ENCODE measurements around the gene PCK2. TPM values are rescaled to one million over a fixed set of nuclear protein-coding genes. Genes with fewer than 3 reads are reported as not detected.

PCK2 gene
- polyA plus RNA-seq, 2 of the 4 experiments (the other 2 are of a cell fraction): 16.9 to 60.2 TPM

- ATAC-seq (no peak), FAIRE-seq (no peak), DNase-seq (ENCODE audit: low read depth in 1 of 2, low spot score in 1 of 2) (no peak)
- POLR2A ChIA-PET: interaction anchor here (0.7 kb wide), 2 partner anchors 46 to 97 kb away, joined by 6 to 8 read pairs; no protein-coding TSS in a partner anchor
- Histone ChIP-seq H3K27ac (no peak overlapping the region), H3K4me1 (no peaks in the 10 kb centered on the region), H3K9me3 (no peaks in the 10 kb centered on the region), H3K4me2 (no peak overlapping the region), H3K4me3 (no peak overlapping the region)
- CTCF ChIA-PET: interaction anchor here (1.7 to 15.8 kb wide), 3 partner anchors 17 to 42 kb away, joined by 7 to 405 read pairs (median 244); partner anchors contain the start of gene PCK2
- no peak for TF ChIP-seq ZFP36 (IDR thresholded peaks at IDR 0.05; ENCODE audit: borderline replicate concordance, partially characterized antibody)
- no peak for TF ChIP-seq HES2 (IDR thresholded peaks at IDR 0.05)
- no peak for TF ChIP-seq MAFK (IDR thresholded peaks at IDR 0.05; ENCODE audit: partially characterized antibody)
- TF ChIP-seq HOXB5 (CRISPR knock-in tag; IDR thresholded peaks at IDR 0.05): no peak
- no peak for TF ChIP-seq SMC3 (IDR thresholded peaks at IDR 0.05)
- TF ChIP-seq HDAC2 (IDR thresholded peaks at IDR 0.05): no peak
- TF ChIP-seq USF2 (IDR thresholded peaks at IDR 0.05): no peak
- no peak for TF ChIP-seq ATOH8 (CRISPR knock-in tag; IDR thresholded peaks at IDR 0.05; ENCODE audit: low read depth)
- TF ChIP-seq HOXB13 (CRISPR knock-in tag; IDR thresholded peaks at IDR 0.05; ENCODE audit: low read depth): no peak
- no peak for TF ChIP-seq KDM1A (IDR thresholded peaks at IDR 0.05; ENCODE audit: low read depth)
- no peak for TF ChIP-seq ZNF302 (CRISPR knock-in tag; IDR thresholded peaks at IDR 0.05)
- TF ChIP-seq NR3C1 (IDR thresholded peaks at IDR 0.05): no peak
- TF ChIP-seq E2F6 (IDR thresholded peaks at IDR 0.05; ENCODE audit: borderline replicate concordance, low read depth): no peak
- no peak for TF ChIP-seq NPAS2 (CRISPR knock-in tag; IDR thresholded peaks at IDR 0.05; ENCODE audit: borderline replicate concordance)
- TF ChIP-seq HEYL (CRISPR knock-in tag; IDR thresholded peaks at IDR 0.05): no peak
- WGBS (ENCODE audit: missing lambda C conversion rate): 57% methylated on average over 4 of the region's 4 CpGs
Measured at GRCh38 chr14:24063263-24063836, 30.8 kb upstream of the PCK2 start.

- CTCF ChIA-PET: interaction anchor here (1.0 to 15.8 kb wide), 5 partner anchors 16 to 133 kb away, joined by 3 to 405 read pairs (median 7); partner anchors contain the start of gene PCK2
- H3K9me3 ChIP-seq: no peaks in the 10 kb centered on the region
- DNase-seq (ENCODE audit: low read depth in 1 of 2, low spot score in 1 of 2) (no peak), ATAC-seq (no peak), FAIRE-seq (no peak)
- 60% methylated on average over 7 of the region's 7 CpGs for WGBS (ENCODE audit: missing lambda C conversion rate)
- H3K4me1 ChIP-seq: no peaks in the 10 kb centered on the region
- no peak overlapping the region for H3K4me3 ChIP-seq
- POLR2A ChIA-PET: interaction anchor here (0.7 kb wide), 2 partner anchors 45 to 96 kb away, joined by 6 to 8 read pairs; no protein-coding TSS in a partner anchor
- H3K27ac ChIP-seq: no peak overlapping the region
- no peak for TF ChIP-seq MAX (IDR thresholded peaks at IDR 0.05)
- TF ChIP-seq BHLHE40 (IDR thresholded peaks at IDR 0.05; ENCODE audit: low read depth, low read length): no peak
- TF ChIP-seq CEBPB (IDR thresholded peaks at IDR 0.05): no peak
- no peak for TF ChIP-seq HDAC2 (IDR thresholded peaks at IDR 0.05)
- TF ChIP-seq MAFK (IDR thresholded peaks at IDR 0.05; ENCODE audit: partially characterized antibody): no peak
- no peak for TF ChIP-seq NFE2L2 (conservative IDR thresholded peaks at IDR 0.05; ENCODE audit: low read length)
- TF ChIP-seq CHD4 (IDR thresholded peaks at IDR 0.05; ENCODE audit: borderline replicate concordance): no peak
- TF ChIP-seq HOXB5 (CRISPR knock-in tag; IDR thresholded peaks at IDR 0.05): no peak
- TF ChIP-seq KDM1A (IDR thresholded peaks at IDR 0.05; ENCODE audit: low read depth): no peak
- no peak for TF ChIP-seq E2F6 (IDR thresholded peaks at IDR 0.05; ENCODE audit: borderline replicate concordance, low read depth)
- TF ChIP-seq NR3C1 (IDR thresholded peaks at IDR 0.05): no peak
- no peak for TF ChIP-seq POLR2AphosphoS2 (conservative IDR thresholded peaks at IDR 0.05; ENCODE audit: low read length)
- TF ChIP-seq ZSCAN20 (CRISPR knock-in tag; IDR thresholded peaks at IDR 0.05): no peak
- no peak for TF ChIP-seq FOXS1 (CRISPR knock-in tag; IDR thresholded peaks at IDR 0.05)
- no peak for TF ChIP-seq RAD21 (conservative IDR thresholded peaks at IDR 0.05 in 1 of 2, IDR thresholded peaks at IDR 0.05 in 1 of 2)
- H3K4me2 ChIP-seq: no peak overlapping the region
Measured at GRCh38 chr14:24064091-24064795, 29.9 kb upstream of the PCK2 start.

All from A549 (cell line).